Activated naive CD4-positive, alpha-beta T cell treated with Interleukin-2 at 50 U/mL for 16 hours (primary cell): ENCODE data around the gene FRG2C.
"Not testable (repeated sequence)": the region's sequence is repeated elsewhere in the genome, so short reads cannot be mapped to it uniquely, and the experiment has no call there.

Experiments
- DNase-seq: peaks from one replicate; pipeline ENCODE4 v3.0.0-alpha.2; 2020

The FRG2C gene

DNA sequence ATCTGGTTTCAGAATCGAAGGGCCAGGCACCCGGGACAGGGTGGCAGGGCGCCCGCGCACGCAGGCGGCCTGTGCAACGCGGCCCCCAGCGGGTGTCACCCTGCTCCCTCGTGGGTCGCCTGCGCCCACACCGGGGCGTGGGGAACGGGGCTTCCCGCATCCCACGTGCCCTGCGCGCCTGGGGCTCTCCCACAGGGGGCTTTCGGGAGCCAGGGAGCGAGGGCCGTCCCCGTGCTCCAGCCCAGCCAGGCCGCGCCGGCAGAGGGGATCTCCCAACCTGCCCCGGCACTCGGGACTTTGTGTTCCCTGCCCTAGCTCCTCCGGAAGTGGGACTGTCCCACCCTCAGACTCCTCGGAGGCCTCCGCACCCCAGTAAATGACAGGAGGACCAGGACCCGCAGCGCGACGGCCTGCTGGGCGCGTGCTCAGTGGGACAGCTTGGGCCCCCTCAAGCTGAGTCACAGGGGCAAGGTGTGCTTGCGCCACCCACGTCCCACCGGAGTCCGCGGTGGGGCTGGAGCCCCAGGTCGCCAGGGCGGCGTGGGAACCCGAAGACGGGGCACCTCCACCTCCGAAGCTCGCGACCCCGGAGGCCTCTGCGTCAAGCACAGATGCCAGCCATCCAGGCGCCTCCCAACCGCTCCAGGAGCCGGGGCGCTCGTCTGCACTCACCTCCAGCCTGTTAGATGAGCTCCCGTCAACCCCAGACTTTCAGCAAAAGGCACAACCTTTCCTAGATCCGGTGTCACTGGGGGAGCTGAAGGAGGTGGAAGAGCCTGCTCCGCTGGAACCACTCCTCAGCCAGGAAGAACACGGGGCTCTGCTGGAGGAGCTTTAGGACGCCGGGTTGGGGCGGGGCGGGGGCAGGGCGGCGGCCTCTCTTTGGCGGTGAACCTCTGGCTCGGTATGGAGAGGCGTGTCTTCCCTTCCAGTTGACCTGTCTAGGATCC, 5.5 kb downstream of the FRG2C start:
- DNase-seq: not testable (repeated sequence)

- DNase-seq: not testable (repeated sequence)
Observed at GRCh38 chr3:75670298-75671286, 6.5 kb downstream of the FRG2C start.

DNA sequence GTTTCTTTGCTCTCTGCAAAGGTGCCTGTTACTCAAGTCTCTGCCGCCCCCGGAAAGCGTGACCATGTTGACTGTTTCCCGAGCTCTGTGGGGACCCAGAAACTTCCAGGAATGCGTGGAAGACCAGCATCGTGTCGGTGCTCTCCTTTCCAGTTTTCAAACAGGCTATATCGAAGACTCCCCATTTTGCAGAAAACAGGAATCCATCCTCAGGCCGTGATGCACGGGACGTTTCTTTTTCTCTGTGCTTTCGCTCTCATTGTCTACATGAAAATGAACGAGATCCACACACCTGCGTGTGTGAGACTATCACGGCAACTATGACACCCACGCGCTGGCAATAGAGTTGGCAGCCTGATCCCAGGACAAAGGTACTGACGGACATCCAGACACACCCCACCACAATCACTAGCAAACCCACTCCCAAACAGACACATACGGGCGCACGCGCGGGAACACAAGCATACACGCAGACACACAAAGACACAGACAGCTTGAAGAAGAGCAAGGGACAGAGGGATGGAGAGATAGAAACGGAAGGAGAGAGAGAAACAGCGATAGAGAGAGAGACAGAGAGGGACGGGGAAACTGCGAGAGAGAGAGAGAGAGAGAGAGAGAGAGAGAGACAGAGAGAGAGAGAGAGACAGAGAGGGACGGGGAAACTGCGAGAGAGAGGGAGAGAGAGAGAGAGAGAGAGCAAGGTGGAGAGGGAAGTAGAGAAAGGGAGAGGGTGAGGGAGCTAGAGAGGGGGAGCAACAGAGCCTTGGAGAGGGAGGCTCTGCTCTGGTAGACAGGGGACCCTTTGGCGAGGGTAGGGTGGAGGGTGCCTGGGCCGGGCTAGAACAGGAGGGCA, 7.4 kb downstream of the FRG2C start:
- not testable (repeated sequence) for DNase-seq

DNA sequence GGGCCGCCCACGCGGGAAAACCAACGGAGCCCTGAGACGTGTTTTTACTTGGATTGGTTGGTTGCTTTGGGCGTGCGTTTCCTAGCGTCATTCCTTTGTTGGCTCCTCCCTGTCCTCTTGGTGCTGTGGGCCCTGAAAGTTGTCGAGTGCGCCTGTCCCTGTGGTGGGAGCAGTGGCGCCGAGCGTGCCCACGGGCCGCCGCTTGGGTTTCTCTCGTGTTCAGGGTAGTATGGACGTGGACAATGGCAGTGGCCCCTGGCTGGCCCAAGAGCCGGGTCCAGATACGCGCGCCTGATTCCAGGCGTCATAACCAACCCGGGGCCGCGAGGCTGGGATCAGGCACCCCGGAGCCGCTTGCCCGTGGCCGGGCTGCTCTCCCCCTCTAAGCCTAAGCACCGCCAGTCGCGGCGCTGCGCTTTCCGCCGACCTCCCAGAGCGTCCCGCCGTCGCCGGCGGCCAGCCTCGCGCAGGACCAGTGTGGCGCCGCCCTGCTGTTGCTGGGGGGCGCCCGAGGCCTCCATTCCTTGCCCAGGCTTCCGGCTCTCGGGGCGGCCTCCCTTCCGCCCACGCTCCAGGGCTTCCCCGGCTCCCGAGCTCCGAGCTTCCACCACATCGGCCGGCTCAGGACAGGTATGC, 8.1 kb downstream of the FRG2C start:
- DNase-seq: not testable (repeated sequence)

GRCh38 chr3:75683965-75684364, 19.8 kb downstream of the FRG2C start:
- DNase-seq: not testable (repeated sequence)

DNA sequence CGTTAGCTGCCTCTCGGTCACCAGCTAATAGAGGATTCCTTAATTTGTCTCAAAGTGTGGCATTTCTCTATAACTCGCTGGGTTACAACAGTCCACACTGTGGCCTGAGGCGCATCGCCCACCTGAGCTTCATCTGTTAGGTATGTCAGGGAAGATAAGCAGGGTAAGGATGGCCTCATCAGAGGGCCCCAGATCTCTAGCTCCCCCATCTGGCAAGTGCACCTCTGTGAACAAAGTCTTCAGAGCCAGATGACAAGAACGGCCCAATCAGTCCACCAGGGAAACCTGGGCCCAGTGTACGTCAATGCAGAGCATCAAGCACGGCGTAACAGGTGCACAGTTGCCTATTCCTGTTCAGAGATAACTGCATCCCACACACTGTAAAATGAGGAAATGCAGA, 23.2 kb downstream of the FRG2C start:
- DNase-seq: no peak

DNA sequence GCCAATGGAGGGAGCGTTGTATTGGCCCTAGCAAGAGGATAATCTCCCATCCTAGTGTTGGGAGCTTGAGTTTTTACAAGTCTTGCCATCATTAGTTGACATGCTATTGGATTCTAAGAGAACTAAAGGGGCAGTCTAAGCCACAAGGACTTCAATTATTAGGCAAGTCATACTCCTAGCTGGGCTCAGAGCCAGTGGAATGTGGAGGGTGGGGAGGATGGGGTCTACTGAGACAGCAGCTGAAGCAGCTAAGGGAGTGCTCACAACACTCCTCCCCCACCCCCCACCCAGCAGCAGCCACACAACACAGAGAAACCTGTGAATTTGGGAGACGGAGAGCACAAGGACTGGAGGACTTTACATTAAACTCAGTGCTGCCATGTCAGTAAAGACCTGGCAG, 27.9 kb downstream of the FRG2C start:
- DNase-seq: no peak
